Fibroblast of pulmonary artery (primary cell): ENCODE data around the gene GHRL.
A peak's percentile ranks its signal among the peaks of the same experiment; 100 is the strongest.

ENCODE experiments used
- DNase-seq: peaks from one replicate; pipeline ENCODE4 v3.0.0-alpha.2; 2010; ENCODE audit warnings: low read depth
- H3K4me3 ChIP-seq: replicated peaks from 2 replicates; pipeline ENCODE4 v1.5.1; 2011; ENCODE audit warnings: low read depth, mild to moderate bottlenecking, control low read depth, low read length, moderate library complexity
- TF ChIP-seq, protein P1 (sequence below): IDR thresholded peaks from 2 replicates; pipeline ENCODE4 v1.5.1; 2011; ENCODE audit warnings: mild to moderate bottlenecking, control low read depth, low read length, inconsistent platforms; ENCODE audit errors: missing control alignments

Gene GHRL

DNA sequence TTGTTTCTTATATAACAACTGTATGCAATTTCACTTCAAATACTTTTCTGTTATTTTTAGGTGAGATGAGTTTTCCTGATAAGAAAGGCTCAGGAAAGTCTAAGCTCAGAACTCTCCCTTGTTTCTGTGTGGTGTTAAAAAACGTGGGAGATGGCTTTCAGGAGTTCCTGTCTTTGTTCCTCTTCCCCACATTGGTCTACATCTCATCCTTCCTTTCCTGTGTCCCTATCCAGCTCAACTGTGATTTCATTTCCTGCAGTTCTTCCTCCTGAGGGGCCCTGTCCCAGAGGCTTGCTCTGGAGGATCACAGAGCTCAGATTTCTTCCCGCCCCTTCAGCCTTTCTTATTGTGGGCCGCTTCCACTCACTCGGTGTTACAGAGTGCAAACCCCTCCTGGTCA is 17.0 kb upstream of the GHRL start:
- H3K4me3 ChIP-seq, result no peak overlapping the region
- peak; percentile 78 for DNase-seq
- TF ChIP-seq, protein P1, sequence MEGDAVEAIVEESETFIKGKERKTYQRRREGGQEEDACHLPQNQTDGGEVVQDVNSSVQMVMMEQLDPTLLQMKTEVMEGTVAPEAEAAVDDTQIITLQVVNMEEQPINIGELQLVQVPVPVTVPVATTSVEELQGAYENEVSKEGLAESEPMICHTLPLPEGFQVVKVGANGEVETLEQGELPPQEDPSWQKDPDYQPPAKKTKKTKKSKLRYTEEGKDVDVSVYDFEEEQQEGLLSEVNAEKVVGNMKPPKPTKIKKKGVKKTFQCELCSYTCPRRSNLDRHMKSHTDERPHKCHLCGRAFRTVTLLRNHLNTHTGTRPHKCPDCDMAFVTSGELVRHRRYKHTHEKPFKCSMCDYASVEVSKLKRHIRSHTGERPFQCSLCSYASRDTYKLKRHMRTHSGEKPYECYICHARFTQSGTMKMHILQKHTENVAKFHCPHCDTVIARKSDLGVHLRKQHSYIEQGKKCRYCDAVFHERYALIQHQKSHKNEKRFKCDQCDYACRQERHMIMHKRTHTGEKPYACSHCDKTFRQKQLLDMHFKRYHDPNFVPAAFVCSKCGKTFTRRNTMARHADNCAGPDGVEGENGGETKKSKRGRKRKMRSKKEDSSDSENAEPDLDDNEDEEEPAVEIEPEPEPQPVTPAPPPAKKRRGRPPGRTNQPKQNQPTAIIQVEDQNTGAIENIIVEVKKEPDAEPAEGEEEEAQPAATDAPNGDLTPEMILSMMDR, result no peak

DNA sequence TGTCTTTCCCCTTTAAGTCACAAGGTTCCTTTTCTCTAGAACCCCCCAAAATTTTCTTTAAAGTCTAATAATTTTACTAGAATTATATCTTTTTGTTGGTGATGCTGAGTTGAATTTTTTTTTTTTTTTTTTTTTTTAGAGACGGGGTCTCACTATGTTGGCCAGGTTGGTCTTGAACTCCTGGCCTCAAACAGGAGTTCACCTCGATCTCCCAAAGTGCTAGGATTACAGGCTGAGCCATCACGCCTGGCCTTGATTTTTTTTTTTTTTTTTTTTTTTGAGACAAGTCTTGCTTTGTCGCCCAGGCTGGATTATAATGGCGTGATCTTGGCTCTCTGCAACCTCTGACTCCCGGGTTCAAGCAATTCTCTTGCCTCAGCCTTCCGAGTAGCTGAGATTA is 15.9 kb upstream of the GHRL start:
- no peak overlapping the region for H3K4me3 ChIP-seq
- no peak for DNase-seq
- TF ChIP-seq, protein P1, result no peak

DNA sequence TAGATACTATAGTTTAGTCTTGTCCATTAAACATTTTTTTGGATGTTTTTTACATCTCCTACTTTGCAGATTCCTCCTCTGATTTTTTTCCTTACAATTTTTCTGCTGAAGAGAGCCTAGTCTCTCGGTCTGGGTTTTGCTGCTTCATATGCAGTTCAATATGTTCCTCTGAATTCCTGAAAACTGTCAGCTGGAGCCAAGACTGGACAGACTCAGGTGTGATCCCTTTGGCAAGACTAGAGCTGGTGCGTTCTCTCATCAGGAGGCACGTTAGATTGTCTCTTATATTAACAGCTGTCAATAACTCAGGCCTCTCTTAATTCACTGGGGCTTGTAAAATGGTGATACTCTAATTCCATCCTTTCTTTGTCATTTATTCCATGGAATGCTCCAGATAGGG is 13.4 kb upstream of the GHRL start:
- H3K4me3 ChIP-seq, result no peak overlapping the region
- no peak for DNase-seq
- TF ChIP-seq, protein P1, result no peak

DNA sequence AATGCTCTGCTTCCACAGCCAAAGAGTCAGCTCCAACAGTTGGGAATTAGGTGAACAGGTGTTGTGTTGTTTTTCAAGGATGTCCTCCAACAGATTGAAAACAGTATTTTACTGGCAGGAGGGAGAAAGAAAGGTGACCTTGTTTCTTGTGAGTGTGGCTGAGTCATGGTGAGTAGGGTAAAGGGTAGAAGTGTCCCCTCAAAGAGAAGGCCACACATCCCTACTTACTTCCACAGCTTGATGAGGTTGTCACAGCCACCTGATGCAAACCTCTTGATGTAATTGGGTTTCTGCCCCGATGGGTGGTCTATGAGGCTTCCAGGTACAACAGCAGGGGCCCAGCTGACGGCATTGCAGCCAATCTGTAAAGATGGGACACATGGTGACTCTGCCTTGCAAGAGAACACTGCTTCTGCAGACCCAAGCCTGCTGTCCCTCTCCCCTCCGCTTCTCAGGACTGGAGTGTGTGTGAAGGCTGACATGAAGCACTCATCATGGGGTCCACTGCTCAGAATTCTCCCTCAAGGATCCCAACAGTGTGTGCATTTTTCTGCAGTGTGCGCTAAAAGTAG is 12.7 kb upstream of the GHRL start:
- no peak overlapping the region for H3K4me3 ChIP-seq
- TF ChIP-seq, protein P1, result no peak
- no peak for DNase-seq

DNA sequence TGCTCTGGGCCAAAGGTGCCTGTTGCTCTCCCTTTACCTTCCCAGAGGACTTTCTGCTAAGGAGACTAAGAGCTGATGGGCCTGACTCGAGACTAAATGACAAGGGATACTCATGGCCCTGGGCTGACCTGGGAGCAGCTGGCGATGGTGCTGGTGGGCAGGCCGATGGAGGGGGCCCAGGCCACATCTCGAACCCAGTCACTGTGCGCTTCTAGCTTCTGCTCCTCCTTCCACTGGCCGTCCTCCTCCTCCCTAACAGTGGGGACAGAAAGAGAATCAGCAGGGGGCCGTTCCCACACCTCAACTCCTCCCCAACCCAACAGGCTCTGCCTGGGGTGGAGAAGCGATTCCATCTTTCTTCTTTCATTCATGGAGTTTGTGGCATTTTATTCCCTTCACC is 12.2 kb upstream of the GHRL start:
- no peak overlapping the region for H3K4me3 ChIP-seq
- TF ChIP-seq, protein P1, result no peak
- no peak for DNase-seq

DNA sequence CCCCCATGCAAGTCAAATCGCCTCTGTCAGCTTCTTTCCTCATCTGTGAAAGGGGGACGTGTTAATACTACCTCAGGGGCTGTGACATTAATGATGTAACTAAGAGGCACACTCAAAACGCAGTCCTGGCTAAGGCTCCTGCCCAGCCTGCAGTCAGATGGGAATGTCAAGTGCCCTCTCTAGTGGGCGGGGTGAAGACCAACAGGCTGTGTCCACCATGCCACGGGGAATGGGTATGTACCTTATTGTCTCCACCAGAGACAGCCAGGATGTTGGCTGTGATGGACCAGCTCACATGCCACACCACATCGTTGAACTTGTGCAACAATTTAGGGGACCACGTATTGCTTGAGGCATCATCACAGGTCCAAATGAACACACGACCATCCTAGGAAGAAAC is 11.0 kb upstream of the GHRL start:
- TF ChIP-seq, protein P1, result no peak
- DNase-seq, result no peak
- no peak overlapping the region for H3K4me3 ChIP-seq

DNA sequence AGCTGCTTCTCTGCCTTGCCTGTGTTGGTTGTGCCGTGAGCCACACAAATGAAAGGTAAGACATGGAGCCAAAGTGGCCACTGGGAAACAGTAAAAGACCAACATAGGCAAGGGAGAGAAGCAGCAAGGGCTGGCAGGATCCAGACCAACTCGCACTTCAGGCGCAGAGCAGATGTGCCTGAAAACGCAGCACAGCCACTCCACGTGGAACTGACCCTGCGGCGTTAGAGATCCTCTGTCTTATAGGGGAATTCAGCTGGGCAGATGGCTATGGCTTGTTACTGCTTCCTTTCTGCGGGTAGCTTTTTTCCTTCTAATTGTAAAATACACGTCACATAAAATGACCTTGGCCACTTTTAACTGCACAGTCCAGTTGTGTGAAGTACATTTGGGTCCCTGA is 10.4 kb upstream of the GHRL start:
- DNase-seq, result no peak
- no peak overlapping the region for H3K4me3 ChIP-seq
- TF ChIP-seq, protein P1, result no peak
